B cell (primary cell): Measurements from ENCODE around the gene MED17. TPM values are rescaled to one million over a fixed set of nuclear protein-coding genes. Genes with fewer than 3 reads are reported as not detected.

Source experiments
- ATAC-seq: fragments of 200-7000 bp; cut with Tn5 transposase; one replicate; pipeline ENCODE4 v1.10.0; 2021; ENCODE audit warnings: low read depth, mild to moderate bottlenecking, moderate number of reproducible peaks, moderate library complexity
- CTCF ChIA-PET: fragments of 350-600 bp; sonication (Branson Sonifier 250); formaldehyde crosslinking; loops from one replicate; lab custom pipeline; 2021; ENCODE audit warnings: antibody characterized with exemption, inconsistent platforms; lab: Charles Lee
- POLR2A ChIA-PET: fragments of 350-600 bp; sonication (Branson Sonifier 250); formaldehyde crosslinking; loops from one replicate; lab custom pipeline; 2021; ENCODE audit warnings: antibody characterized with exemption; lab: Charles Lee
- DNase-seq: peaks from one replicate; pipeline ENCODE4 v3.0.0; 2013
- H2AFZ ChIP-seq: 2 replicates; pipeline ENCODE4 v1.6.1; 2012; ENCODE audit warnings: mild to moderate bottlenecking, low read depth, low read length; ENCODE audit not compliant: insufficient read depth, poor library complexity, severe bottlenecking
- H3K27ac ChIP-seq, 2 donors: 1 replicate in 1 of 2; 2 replicates in 1 of 2; pipeline ENCODE4 v1.5.1; 2012 to 2013; ENCODE audit warnings: low read length in 2 of 2, mild to moderate bottlenecking in 2 of 2, moderate library complexity in 1 of 2
- H3K27me3 ChIP-seq, 4 experiments: fragments of 200-600 bp in 1 of 4; sonication (generic) in 1 of 4; replicated peaks in 1 of 4; 1 replicate in 2 of 4; 2 replicates in 2 of 4; pipeline versions ENCODE4 v1.6.1 to v1.7.0; 2013 to 2016; ENCODE audit warnings: low read length in 3 of 4, mild to moderate bottlenecking in 2 of 4, mixed read lengths in 1 of 4, moderate library complexity in 1 of 4; ENCODE audit not compliant: insufficient read depth in 4 of 4, control insufficient read depth in 3 of 4; ENCODE audit errors: control extremely low read depth in 1 of 4
- H3K36me3 ChIP-seq, 2 experiments: replicated peaks in 1 of 2; 1 replicate in 1 of 2; 2 replicates in 1 of 2; pipeline versions ENCODE4 v1.6.1 to v1.7.1; 2013; ENCODE audit warnings: low read length in 1 of 2; ENCODE audit not compliant: insufficient read depth in 2 of 2, control insufficient read depth in 1 of 2; ENCODE audit errors: control extremely low read depth in 1 of 2, extremely low read depth in 1 of 2
- H3K4me1 ChIP-seq, 2 donors: fragments of 200-600 bp in 1 of 2; sonication (generic) in 1 of 2; 1 replicate in 1 of 2; 2 replicates in 1 of 2; pipeline versions ENCODE4 v1.5.1 to v1.6.1; 2013 to 2017; ENCODE audit warnings: low read length in 2 of 2; ENCODE audit not compliant: control insufficient read depth in 2 of 2, insufficient read depth in 2 of 2
- H3K4me2 ChIP-seq: replicated peaks from 2 replicates; pipeline ENCODE3; 2012; ENCODE audit warnings: mild to moderate bottlenecking, low read depth, low read length; ENCODE audit not compliant: poor library complexity, severe bottlenecking
- H3K4me3 ChIP-seq, 5 experiments: fragments of 200-600 bp in 1 of 5; sonication (generic) in 1 of 5; 1 replicate in 3 of 5; 2 replicates in 2 of 5; pipeline versions ENCODE4 v1.5.1 to v1.7.0; 2011 to 2016; ENCODE audit warnings: low read length in 4 of 5, mild to moderate bottlenecking in 4 of 5, low read depth in 2 of 5, control low read depth in 1 of 5, moderate library complexity in 1 of 5; ENCODE audit not compliant: insufficient read depth in 1 of 5; ENCODE audit errors: control extremely low read depth in 1 of 5, extremely low read depth in 1 of 5
- H3K79me2 ChIP-seq: fragments of 200-600 bp; sonication (generic); one replicate; pipeline ENCODE4 v1.6.0; 2016; ENCODE audit warnings: low read length; ENCODE audit not compliant: control insufficient read depth, insufficient read depth
- H3K9ac ChIP-seq: fragments of 200-600 bp; sonication (generic); 2 replicates; pipeline ENCODE4 v1.6.1; 2017; ENCODE audit warnings: mild to moderate bottlenecking, low read length, moderate library complexity
- H3K9me3 ChIP-seq, 3 donors: one replicate each; pipeline versions ENCODE4 v1.6.1 to v1.7.1; 2013; ENCODE audit warnings: low read length in 2 of 3; ENCODE audit not compliant: control insufficient read depth in 2 of 3, insufficient read depth in 1 of 3; ENCODE audit errors: control extremely low read depth in 1 of 3
- H4K20me1 ChIP-seq: 2 replicates; pipeline ENCODE4 v1.6.0; 2012; ENCODE audit warnings: mild to moderate bottlenecking, low read length; ENCODE audit not compliant: insufficient read depth, control insufficient read depth, poor library complexity, severe bottlenecking
- H3K27ac Mint-ChIP-seq: one replicate; pipeline ENCODE4 v1.8.0; 2021; ENCODE audit warnings: mixed read lengths
- H3K27me3 Mint-ChIP-seq: one replicate; pipeline ENCODE4 v1.8.0; 2021; ENCODE audit warnings: mixed read lengths
- H3K4me1 Mint-ChIP-seq: one replicate; pipeline ENCODE4 v1.8.0; 2021; ENCODE audit warnings: mixed read lengths
- H3K4me3 Mint-ChIP-seq: one replicate; pipeline ENCODE4 v1.8.0; 2021; ENCODE audit warnings: mixed read lengths
- H3K9me3 Mint-ChIP-seq: one replicate; pipeline ENCODE4 v1.8.0; 2022; ENCODE audit warnings: mixed read lengths; ENCODE audit not compliant: insufficient read depth
- EZH2 ChIP-seq: IDR thresholded peaks from 2 replicates; pipeline ENCODE4 v1.6.1; 2012; ENCODE audit warnings: borderline replicate concordance, low read depth, mild to moderate bottlenecking, moderate library complexity, low read length; ENCODE audit not compliant: insufficient read depth, poor library complexity, severe bottlenecking
- whole genome bisulfite sequencing: methylation state at CpG from one replicate; pipeline ENCODE4 v1.1.5; 2013; ENCODE audit warnings: missing lambda C conversion rate; ENCODE audit not compliant: insufficient coverage; 5-methylcytosine and 5-hydroxymethylcytosine counted together
- intact Hi-C: fragments of 100-400 bp; cut with micrococcal nuclease; formaldehyde crosslinking; loops from one replicate; pipeline ENCODE4 v1.10.0; 2022
- polyA plus RNA-seq: library from polyadenylated mRNA; depleted of rRNA; stranded (reverse); fragments of >200 nt; gene quantifications from 2 replicates; pipeline ENCODE4 v1.2.3, GENCODE V29; 2012
- total RNA-seq, 2 donors: library from RNA; stranded (reverse); fragments of 120-200 nt in 1 of 2; gene quantifications; 1 replicate in 1 of 2; 2 replicates in 1 of 2; pipeline versions ENCODE4 v1.2.3 to v1.2.4, GENCODE V29; 2013 to 2022
- TF ChIP-seq, protein P1 (sequence below): fragments of 200-600 bp; IDR thresholded peaks from one replicate; pipeline ENCODE4 v1.8.0; 2022; ENCODE audit warnings: antibody characterized with exemption, mild to moderate bottlenecking

Gene MED17
- total and polyA plus RNA-seq, 2 donors (not counting 1 experiment from before 2014, with no cell fraction given): 26.1 to 78.1 TPM

- no peaks in the 10 kb centered on the region for H4K20me1 ChIP-seq
- ATAC-seq (no peak), DNase-seq (no peak)
- no peak overlapping the region for H3K4me3 ChIP-seq
- intact Hi-C loops: no loop called here
- H3K36me3 ChIP-seq: peaks cover 0 to 3% of the 10 kb centered on the region in 2 experiments
- H3K4me3 Mint-ChIP-seq: no peak overlapping the region
- POLR2A ChIA-PET: no interaction called here
- H3K9me3 ChIP-seq: peaks cover 0 to 26% (median 10%) of the 10 kb centered on the region in 3 donors
- H3K27me3 Mint-ChIP-seq: no peaks in the 10 kb centered on the region
- H3K4me1 ChIP-seq: no peaks in the 10 kb centered on the region
- H3K4me2 ChIP-seq: no peak overlapping the region
- H3K27ac Mint-ChIP-seq: no peak overlapping the region
- H3K27me3 ChIP-seq: no peaks in the 10 kb centered on the region
- H3K9me3 Mint-ChIP-seq: no peaks in the 10 kb centered on the region
- no peak overlapping the region for H2AFZ ChIP-seq
- 78% methylated on average over 1 of the region's 1 CpG for WGBS
- TF ChIP-seq, protein P1, sequence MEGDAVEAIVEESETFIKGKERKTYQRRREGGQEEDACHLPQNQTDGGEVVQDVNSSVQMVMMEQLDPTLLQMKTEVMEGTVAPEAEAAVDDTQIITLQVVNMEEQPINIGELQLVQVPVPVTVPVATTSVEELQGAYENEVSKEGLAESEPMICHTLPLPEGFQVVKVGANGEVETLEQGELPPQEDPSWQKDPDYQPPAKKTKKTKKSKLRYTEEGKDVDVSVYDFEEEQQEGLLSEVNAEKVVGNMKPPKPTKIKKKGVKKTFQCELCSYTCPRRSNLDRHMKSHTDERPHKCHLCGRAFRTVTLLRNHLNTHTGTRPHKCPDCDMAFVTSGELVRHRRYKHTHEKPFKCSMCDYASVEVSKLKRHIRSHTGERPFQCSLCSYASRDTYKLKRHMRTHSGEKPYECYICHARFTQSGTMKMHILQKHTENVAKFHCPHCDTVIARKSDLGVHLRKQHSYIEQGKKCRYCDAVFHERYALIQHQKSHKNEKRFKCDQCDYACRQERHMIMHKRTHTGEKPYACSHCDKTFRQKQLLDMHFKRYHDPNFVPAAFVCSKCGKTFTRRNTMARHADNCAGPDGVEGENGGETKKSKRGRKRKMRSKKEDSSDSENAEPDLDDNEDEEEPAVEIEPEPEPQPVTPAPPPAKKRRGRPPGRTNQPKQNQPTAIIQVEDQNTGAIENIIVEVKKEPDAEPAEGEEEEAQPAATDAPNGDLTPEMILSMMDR: no peak
- CTCF ChIA-PET: no interaction called here
- no peaks in the 10 kb centered on the region for H3K4me1 Mint-ChIP-seq
- no peak overlapping the region for H3K9ac ChIP-seq
- H3K27ac ChIP-seq: no peak overlapping the region
- no peaks in the 10 kb centered on the region for H3K79me2 ChIP-seq
Observed at GRCh38 chr11:93770160-93770559, 13.9 kb upstream of the MED17 start.

DNA sequence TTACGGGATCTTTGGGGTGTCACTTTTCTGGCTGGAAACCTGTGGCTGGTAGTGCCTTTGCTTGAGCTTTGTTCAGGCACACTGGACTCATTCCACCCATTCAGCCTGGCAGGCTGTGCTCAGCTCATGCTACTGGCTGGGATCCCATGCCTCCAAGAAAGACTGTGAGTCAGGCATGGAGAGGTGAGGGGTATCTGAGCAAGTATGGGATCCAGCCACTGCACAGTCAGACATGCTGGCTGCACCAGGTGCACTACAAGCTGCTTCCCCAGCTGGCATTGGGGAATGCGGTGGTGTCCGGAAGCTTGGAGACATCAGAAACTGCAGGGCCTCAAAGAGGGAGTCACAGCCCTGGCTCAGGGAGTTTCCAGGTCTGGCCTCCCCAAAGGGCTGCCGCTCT, 12.0 kb upstream of the MED17 start:
- H3K4me3 ChIP-seq: no peak overlapping the region
- CTCF ChIA-PET: no interaction called here

More for the DNA sequence above, 12.0 kb upstream of the MED17 start:
- POLR2A ChIA-PET: no interaction called here
- Mint-ChIP-seq H3K4me3 (no peak overlapping the region), H3K9me3 (no peaks in the 10 kb centered on the region), H3K27ac (no peak overlapping the region), H3K4me1 (no peaks in the 10 kb centered on the region), H3K27me3 (no peaks in the 10 kb centered on the region)
- H3K27me3 ChIP-seq: no peaks in the 10 kb centered on the region
- no peak overlapping the region for H3K9ac ChIP-seq
- H3K4me2 ChIP-seq: no peak overlapping the region
- no peaks in the 10 kb centered on the region for H4K20me1 ChIP-seq
- H3K4me1 ChIP-seq: no peaks in the 10 kb centered on the region
- no peaks in the 10 kb centered on the region for H3K36me3 ChIP-seq
- H3K27ac ChIP-seq: no peak overlapping the region
- no peak for DNase-seq
- no peaks in the 10 kb centered on the region for H3K79me2 ChIP-seq
- no peak overlapping the region for H2AFZ ChIP-seq
- no peak for ATAC-seq
- no peak for TF ChIP-seq EZH2
- TF ChIP-seq, protein P1: no peak
- 97% methylated on average over 4 of the region's 4 CpGs for WGBS
- intact Hi-C loops: no loop called here
- peaks cover 0 to 29% (median 10%) of the 10 kb centered on the region in 3 donors for H3K9me3 ChIP-seq
